Upper lobe of right lung (tissue), 1 donor: ENCODE measurements around the gene SECTM1. TPM values are rescaled to one million over a fixed set of nuclear protein-coding genes. Genes with fewer than 3 reads are reported as not detected.
"Not testable (repeated sequence)": the region's sequence is repeated elsewhere in the genome, so short reads cannot be mapped to it uniquely, and the experiment has no call there.

ENCODE experiments used
- ATAC-seq: fragments of 200-7000 bp; cut with Tn5 transposase; one replicate; pipeline ENCODE4 v1.9.1; 2020; ENCODE audit warnings: mild to moderate bottlenecking, moderate library complexity
- DNase-seq: peaks from one replicate; pipeline ENCODE4 v3.0.0-alpha.2; 2020
- H3K27ac ChIP-seq: fragments of 200-600 bp; one replicate; pipeline ENCODE4 v1.8.0; 2022
- H3K27me3 ChIP-seq: fragments of 200-600 bp; one replicate; pipeline ENCODE4 v1.8.0; 2022; ENCODE audit warnings: mild to moderate bottlenecking
- H3K36me3 ChIP-seq: fragments of 200-600 bp; one replicate; pipeline ENCODE4 v1.8.0; 2022
- H3K4me1 ChIP-seq: fragments of 200-600 bp; one replicate; pipeline ENCODE4 v1.8.0; 2022
- H3K4me3 ChIP-seq: fragments of 200-600 bp; one replicate; pipeline ENCODE4 v1.8.0; 2022; ENCODE audit warnings: mild to moderate bottlenecking
- H3K9me3 ChIP-seq: fragments of 200-600 bp; one replicate; pipeline ENCODE4 v1.8.0; 2022
- intact Hi-C: fragments of 100-400 bp; cut with DNase I; formaldehyde crosslinking; loops from one replicate; pipeline ENCODE4 v1.11.0; 2022
- total RNA-seq: library from RNA; stranded (reverse); fragmentation: NEBNext Ultra II Directional; extraction: Animal tissue kit (Norgen Biotek cat#: 25700); gene quantifications from one replicate; pipeline ENCODE4 v1.2.1, GENCODE V29; 2021
- TF ChIP-seq, protein P1 (sequence below): fragments of 200-600 bp; IDR thresholded peaks from one replicate; pipeline ENCODE4 v1.8.0; 2022; ENCODE audit warnings: antibody characterized with exemption
- donor health status: DM: no; HTN: yes; CAD: no; lungs with severe emphysema.

The SECTM1 gene
- total RNA-seq, 1 donor from 2014 or later = 26.4 TPM

DNA sequence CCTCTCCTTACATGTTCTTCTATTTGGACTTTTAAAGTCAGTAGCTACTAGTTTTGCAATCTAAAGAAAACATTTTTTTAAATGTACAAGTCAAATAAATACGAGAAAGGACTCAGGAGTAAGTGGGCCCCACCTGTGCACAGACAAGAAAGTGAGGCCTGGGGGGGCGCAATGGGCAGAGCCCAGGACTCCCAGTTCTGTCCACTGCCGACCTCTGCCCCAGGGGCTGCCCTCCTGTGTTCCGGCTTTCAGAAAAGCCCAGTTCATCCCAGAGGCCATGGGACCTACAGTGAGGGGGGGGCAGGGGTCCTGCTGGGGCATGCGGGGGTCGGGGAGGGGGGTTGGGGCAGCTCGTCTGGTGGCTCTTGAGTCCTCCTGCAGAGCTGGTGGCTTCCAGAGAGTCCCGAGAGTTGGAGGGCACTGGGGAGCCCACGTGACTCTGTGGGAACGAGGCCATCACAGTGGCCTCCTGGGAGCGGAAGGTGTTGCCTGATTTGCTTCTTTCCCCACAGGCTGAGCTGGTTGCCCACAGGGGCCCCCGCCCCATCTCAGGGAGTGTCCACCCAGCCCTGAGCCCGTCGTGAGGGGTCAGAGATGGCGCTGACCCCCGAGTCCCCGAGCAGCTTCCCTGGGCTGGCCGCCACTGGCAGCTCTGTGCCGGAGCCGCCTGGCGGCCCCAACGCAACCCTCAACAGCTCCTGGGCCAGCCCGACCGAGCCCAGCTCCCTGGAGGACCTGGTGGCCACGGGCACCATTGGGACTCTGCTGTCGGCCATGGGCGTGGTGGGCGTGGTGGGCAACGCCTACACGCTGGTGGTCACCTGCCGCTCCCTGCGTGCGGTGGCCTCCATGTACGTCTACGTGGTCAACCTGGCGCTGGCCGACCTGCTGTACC, 40.4 kb upstream of the SECTM1 start:
- DNase-seq = no peak
- Histone ChIP-seq H3K27ac (no peak overlapping the region), H3K4me1 (peaks cover 10% of the 10 kb centered on the region), H3K36me3 (no peaks in the 10 kb centered on the region), H3K9me3 (no peaks in the 10 kb centered on the region), H3K4me3 (no peak overlapping the region), H3K27me3 (peaks cover 89% of the 10 kb centered on the region)
- TF ChIP-seq, protein P1, sequence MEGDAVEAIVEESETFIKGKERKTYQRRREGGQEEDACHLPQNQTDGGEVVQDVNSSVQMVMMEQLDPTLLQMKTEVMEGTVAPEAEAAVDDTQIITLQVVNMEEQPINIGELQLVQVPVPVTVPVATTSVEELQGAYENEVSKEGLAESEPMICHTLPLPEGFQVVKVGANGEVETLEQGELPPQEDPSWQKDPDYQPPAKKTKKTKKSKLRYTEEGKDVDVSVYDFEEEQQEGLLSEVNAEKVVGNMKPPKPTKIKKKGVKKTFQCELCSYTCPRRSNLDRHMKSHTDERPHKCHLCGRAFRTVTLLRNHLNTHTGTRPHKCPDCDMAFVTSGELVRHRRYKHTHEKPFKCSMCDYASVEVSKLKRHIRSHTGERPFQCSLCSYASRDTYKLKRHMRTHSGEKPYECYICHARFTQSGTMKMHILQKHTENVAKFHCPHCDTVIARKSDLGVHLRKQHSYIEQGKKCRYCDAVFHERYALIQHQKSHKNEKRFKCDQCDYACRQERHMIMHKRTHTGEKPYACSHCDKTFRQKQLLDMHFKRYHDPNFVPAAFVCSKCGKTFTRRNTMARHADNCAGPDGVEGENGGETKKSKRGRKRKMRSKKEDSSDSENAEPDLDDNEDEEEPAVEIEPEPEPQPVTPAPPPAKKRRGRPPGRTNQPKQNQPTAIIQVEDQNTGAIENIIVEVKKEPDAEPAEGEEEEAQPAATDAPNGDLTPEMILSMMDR = no peak
- intact Hi-C loops = no loop called here
- no peak for ATAC-seq

DNA sequence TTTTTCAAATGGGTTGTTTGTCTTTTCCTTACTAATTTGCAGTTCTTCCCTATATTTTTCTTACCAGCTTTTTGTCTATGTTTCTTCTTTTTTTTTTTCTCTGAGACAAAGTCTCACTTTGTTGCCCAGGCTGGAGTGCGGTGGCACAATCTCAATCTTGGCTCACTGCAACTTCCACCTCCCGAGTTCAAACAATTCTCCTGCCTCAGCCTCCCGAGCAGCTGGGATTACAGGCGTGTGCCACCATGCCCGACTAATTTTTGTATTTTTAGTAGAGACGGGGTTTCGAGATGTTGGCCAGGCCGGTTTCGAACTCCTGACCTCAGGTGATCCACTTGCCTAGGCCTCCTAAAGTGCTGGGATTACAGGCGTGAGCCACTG, 39.5 kb upstream of the SECTM1 start:
- DNase-seq, ATAC-seq, H3K4me3 ChIP-seq, H3K27ac ChIP-seq, H3K9me3 ChIP-seq, H3K36me3 ChIP-seq, intact Hi-C loops: not testable (repeated sequence)
- Histone ChIP-seq H3K4me1 (peaks cover 10% of the 10 kb centered on the region), H3K27me3 (peaks cover 80% of the 10 kb centered on the region)

- intact Hi-C loops = no loop called here
- no peaks in the 10 kb centered on the region for H3K9me3 ChIP-seq
- DNase-seq = no peak
- no peaks in the 10 kb centered on the region for H3K36me3 ChIP-seq
- H3K27ac ChIP-seq = no peak overlapping the region
- H3K4me3 ChIP-seq = no peak overlapping the region
- ATAC-seq = peak; percentile 37
- TF ChIP-seq, protein P1 = no peak
- H3K27me3 ChIP-seq = peaks cover 74% of the 10 kb centered on the region
- H3K4me1 ChIP-seq = peaks cover 10% of the 10 kb centered on the region
Observed at GRCh38 chr17:82372249-82373071, 38.9 kb upstream of the SECTM1 start.

- H3K4me3 ChIP-seq = peak within 1 kb of the TSS; percentile 39
- no peak within 1 kb of the TSS for H3K27ac ChIP-seq
- DNase-seq = no peak
- H3K9me3 ChIP-seq = no peaks in the 10 kb centered on the region
- H3K27me3 ChIP-seq = peaks cover 72% of the 10 kb centered on the region
- H3K36me3 ChIP-seq = no peaks in the 10 kb centered on the region
- H3K4me1 ChIP-seq = peaks cover 10% of the 10 kb centered on the region
- intact Hi-C loops = no loop called here
- no peak for ATAC-seq
- TF ChIP-seq, protein P1 = no peak
Observed at GRCh38 chr17:82371333-82372248, 38.0 kb upstream of the SECTM1 start, which contains the start of gene UTS2R. Gene UTS2R (plus strand): TSS chr17:82371765. CDS start chr17:82374325, 2,560 bp downstream.

GRCh38 chr17:82370471-82371332, 37.1 kb upstream of the SECTM1 start:
- Histone ChIP-seq H3K27ac (no peak overlapping the region), H3K27me3 (peaks cover 63% of the 10 kb centered on the region), H3K36me3 (no peaks in the 10 kb centered on the region), H3K4me1 (peaks cover 10% of the 10 kb centered on the region), H3K9me3 (no peaks in the 10 kb centered on the region), H3K4me3 (peak overlapping the region; percentile 39)
- ATAC-seq (peak; percentile 6), DNase-seq (no peak)
- intact Hi-C loops = no loop called here
- TF ChIP-seq, protein P1 = no peak
